ENCODE measurements around the gene ANKRD18A. TPM values are rescaled to one million over a fixed set of nuclear protein-coding genes. Genes with fewer than 3 reads are reported as not detected.
"Not testable (repeated sequence)": the region's sequence is repeated elsewhere in the genome, so short reads cannot be mapped to it uniquely, and the experiment has no call there.

The ANKRD18A gene
- polyA plus RNA-seq, 1 experiment = not detected

DNA sequence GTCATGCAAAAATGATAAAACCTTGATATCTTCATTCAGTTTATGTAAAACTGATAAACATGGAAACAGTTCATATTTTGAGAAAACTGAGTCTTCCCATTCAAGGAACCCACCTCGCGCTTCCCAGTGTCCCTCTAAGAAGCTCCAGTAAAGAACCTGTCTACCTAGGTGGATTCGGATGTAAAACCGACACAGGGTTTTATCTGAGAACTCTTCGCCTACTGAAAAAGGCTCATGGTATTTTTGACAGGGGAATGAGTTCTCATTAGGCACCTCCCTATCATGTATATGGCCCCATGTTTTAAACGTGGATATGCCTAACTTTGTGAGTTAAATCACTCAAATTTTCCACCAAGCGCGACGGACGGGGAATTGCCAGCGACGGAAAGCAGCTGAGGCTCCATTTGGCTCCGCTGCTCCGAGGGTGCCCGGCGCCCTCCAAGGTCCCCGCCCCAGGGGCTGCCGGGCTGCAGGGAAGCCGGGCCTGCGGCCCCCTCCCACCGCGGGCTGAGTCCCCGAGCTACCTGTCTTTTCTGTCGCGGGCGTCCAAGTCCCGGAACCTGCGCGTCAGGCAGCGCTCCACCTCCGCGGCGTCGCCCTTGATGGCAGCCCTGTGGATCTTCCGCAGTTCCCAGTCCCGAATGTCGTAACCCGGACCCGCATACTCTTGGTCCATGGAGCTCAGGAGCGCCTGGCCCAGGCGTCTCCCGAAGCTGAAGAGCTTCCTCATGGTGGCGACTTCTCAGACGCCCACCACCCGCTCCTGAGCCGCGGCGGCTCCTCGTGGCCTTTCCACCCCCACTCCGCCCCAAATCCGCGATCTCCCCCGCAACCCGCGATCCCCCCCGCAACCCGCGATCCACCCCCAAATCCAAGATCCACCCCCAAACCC is 594 bp downstream of the ANKRD18A start:
- no peaks in the 10 kb centered on the region for H3K36me3 ChIP-seq (ENCODE audit: control insufficient read depth, insufficient read depth, low read length)
- no peak for TF ChIP-seq CTCF (IDR thresholded peaks at IDR 0.05; ENCODE audit: insufficient read depth, low read depth, low read length)
- no peak for DNase-seq (ENCODE audit: low read depth)
- CTCF ChIA-PET = interaction anchor here (0.7 kb wide), 1 partner anchor 11 kb away, joined by 3 read pairs; no protein-coding TSS in a partner anchor
- peak overlapping the region; percentile 20 for H3K4me3 ChIP-seq (ENCODE audit: low read depth, low read length)
- POLR2A ChIA-PET = no interaction called here
- H3K27me3 ChIP-seq (ENCODE audit: control insufficient read depth, insufficient read depth, low read length) = peaks cover 24% of the 10 kb centered on the region

GRCh38 chr9:38598029-38598745 is 22.2 kb downstream of the ANKRD18A start:
- H3K36me3 ChIP-seq (ENCODE audit: control insufficient read depth, insufficient read depth, low read length); CTCF ChIA-PET; H3K27me3 ChIP-seq (ENCODE audit: control insufficient read depth, insufficient read depth, low read length); DNase-seq (ENCODE audit: low read depth); POLR2A ChIA-PET; H3K4me3 ChIP-seq (ENCODE audit: low read depth, low read length): not testable (repeated sequence)

DNA sequence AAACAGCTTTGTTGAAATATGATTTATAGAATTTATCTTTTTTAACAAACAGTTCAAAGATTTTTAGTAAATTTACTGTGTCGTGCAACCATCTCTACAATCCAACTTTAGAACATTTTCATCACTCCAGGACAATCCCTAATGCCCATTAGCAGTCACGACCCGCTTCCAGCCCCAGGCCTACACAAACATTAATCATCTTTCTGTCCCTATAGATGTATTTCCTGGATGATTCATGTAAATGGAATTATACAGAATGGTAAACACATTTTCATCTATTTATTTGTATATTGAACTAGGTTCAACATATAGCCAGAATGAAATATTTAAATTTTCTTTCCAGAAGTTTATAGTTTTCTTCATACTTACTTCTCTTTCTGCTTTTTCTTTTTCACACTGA is 25.3 kb downstream of the ANKRD18A start:
- POLR2A ChIA-PET; CTCF ChIA-PET; H3K4me3 ChIP-seq (ENCODE audit: low read depth, low read length); H3K36me3 ChIP-seq (ENCODE audit: control insufficient read depth, insufficient read depth, low read length); DNase-seq (ENCODE audit: low read depth); H3K27me3 ChIP-seq (ENCODE audit: control insufficient read depth, insufficient read depth, low read length): not testable (repeated sequence)

GRCh38 chr9:38591346-38592063 is 28.9 kb downstream of the ANKRD18A start:
- CTCF ChIA-PET; DNase-seq (ENCODE audit: low read depth); H3K4me3 ChIP-seq (ENCODE audit: low read depth, low read length); H3K36me3 ChIP-seq (ENCODE audit: control insufficient read depth, insufficient read depth, low read length); POLR2A ChIA-PET; H3K27me3 ChIP-seq (ENCODE audit: control insufficient read depth, insufficient read depth, low read length): not testable (repeated sequence)

GRCh38 chr9:38583765-38584164 is 36.6 kb downstream of the ANKRD18A start:
- H3K27me3 ChIP-seq (ENCODE audit: control insufficient read depth, insufficient read depth, low read length); H3K36me3 ChIP-seq (ENCODE audit: control insufficient read depth, insufficient read depth, low read length); H3K4me3 ChIP-seq (ENCODE audit: low read depth, low read length); POLR2A ChIA-PET; DNase-seq (ENCODE audit: low read depth); CTCF ChIA-PET: not testable (repeated sequence)

DNA sequence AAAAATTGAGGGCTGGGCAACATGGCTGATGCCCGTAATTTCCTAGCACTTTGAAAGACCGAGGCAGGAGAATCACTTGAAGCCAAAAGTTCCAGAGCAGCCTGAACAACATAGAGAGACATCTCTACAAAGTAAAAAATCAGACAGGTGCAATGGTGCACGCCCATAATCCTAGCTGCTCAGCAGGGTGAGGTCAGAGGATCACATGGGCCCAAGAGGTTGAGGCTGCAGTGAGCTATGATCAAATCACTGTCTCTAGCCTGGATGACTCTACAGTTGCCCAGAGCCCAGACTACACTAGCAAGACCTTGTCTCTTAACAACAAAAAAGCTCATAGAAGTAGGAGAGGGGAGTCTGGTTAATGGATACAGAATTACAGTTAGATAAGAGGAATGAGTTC is 40.3 kb downstream of the ANKRD18A start:
- CTCF ChIA-PET; H3K4me3 ChIP-seq (ENCODE audit: low read depth, low read length): not testable (repeated sequence)

GRCh38 chr9:38576181-38576580 is 44.2 kb downstream of the ANKRD18A start:
- H3K36me3 ChIP-seq (ENCODE audit: control insufficient read depth, insufficient read depth, low read length); DNase-seq (ENCODE audit: low read depth); POLR2A ChIA-PET; H3K4me3 ChIP-seq (ENCODE audit: low read depth, low read length); H3K27me3 ChIP-seq (ENCODE audit: control insufficient read depth, insufficient read depth, low read length); CTCF ChIA-PET: not testable (repeated sequence)

More for the DNA sequence above, 40.3 kb downstream of the ANKRD18A start:
- DNase-seq (ENCODE audit: low read depth); H3K36me3 ChIP-seq (ENCODE audit: control insufficient read depth, insufficient read depth, low read length); H3K27me3 ChIP-seq (ENCODE audit: control insufficient read depth, insufficient read depth, low read length); POLR2A ChIA-PET: not testable (repeated sequence)

- CTCF ChIA-PET; DNase-seq (ENCODE audit: low read depth); H3K4me3 ChIP-seq (ENCODE audit: low read depth, low read length); H3K27me3 ChIP-seq (ENCODE audit: control insufficient read depth, insufficient read depth, low read length); POLR2A ChIA-PET; H3K36me3 ChIP-seq (ENCODE audit: control insufficient read depth, insufficient read depth, low read length): not testable (repeated sequence)
These were observed 54.3 kb downstream of the ANKRD18A start for GRCh38 chr9:38566048-38566447.

GRCh38 chr9:38565178-38565577 is 55.2 kb downstream of the ANKRD18A start:
- CTCF ChIA-PET; H3K4me3 ChIP-seq (ENCODE audit: low read depth, low read length): not testable (repeated sequence)

GRCh38 chr9:38563911-38564310 is 56.5 kb downstream of the ANKRD18A start:
- DNase-seq (ENCODE audit: low read depth); H3K27me3 ChIP-seq (ENCODE audit: control insufficient read depth, insufficient read depth, low read length); H3K4me3 ChIP-seq (ENCODE audit: low read depth, low read length); CTCF ChIA-PET; H3K36me3 ChIP-seq (ENCODE audit: control insufficient read depth, insufficient read depth, low read length); POLR2A ChIA-PET: not testable (repeated sequence)

More at GRCh38 chr9:38565178-38565577, 55.2 kb downstream of the ANKRD18A start:
- H3K36me3 ChIP-seq (ENCODE audit: control insufficient read depth, insufficient read depth, low read length); H3K27me3 ChIP-seq (ENCODE audit: control insufficient read depth, insufficient read depth, low read length); DNase-seq (ENCODE audit: low read depth); POLR2A ChIA-PET: not testable (repeated sequence)

DNA sequence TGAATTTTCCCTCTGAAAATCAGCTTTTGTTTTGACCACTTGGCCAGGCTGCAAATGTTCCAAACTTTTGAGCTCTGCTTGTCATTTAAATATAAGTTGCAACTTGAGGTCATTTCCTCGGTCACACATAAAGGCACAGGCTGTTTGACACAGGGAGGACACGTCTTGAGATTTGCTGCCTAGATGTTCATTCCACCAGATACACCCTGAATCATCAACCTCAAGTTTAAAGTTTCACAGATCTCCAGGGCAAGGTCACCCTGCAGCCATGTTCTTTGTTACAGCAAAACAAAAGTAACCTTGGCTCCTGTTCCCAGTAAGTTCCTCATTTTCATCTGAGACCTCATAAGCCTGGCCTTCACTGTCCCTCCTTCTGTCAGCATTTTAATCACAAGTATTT is 59.3 kb downstream of the ANKRD18A start:
- H3K4me3 ChIP-seq (ENCODE audit: low read depth, low read length); H3K27me3 ChIP-seq (ENCODE audit: control insufficient read depth, insufficient read depth, low read length); DNase-seq (ENCODE audit: low read depth); POLR2A ChIA-PET; CTCF ChIA-PET; H3K36me3 ChIP-seq (ENCODE audit: control insufficient read depth, insufficient read depth, low read length): not testable (repeated sequence)

Measured in BJ (cell line).